Thoracic aorta (tissue), 2 donors: ENCODE measurements around the gene SLC5A8. TPM values are rescaled to one million over a fixed set of nuclear protein-coding genes. Genes with fewer than 3 reads are reported as not detected.

Experiments used
- ATAC-seq: fragments of 150-250 bp; one replicate; pipeline ENCODE4 v1.8.0; 2017; ENCODE audit warnings: low read depth; ENCODE audit not compliant: insufficient number of reproducible peaks, low FRiP score
- DNase-seq: peaks from one replicate; pipeline ENCODE4 v3.0.0-alpha.2; 2020; ENCODE audit warnings: low spot score
- H3K27ac ChIP-seq, 2 donors: fragments of 200-600 bp; sonication (generic); 1 replicate in 1 of 2; 2 replicates in 1 of 2; pipeline ENCODE4 v1.5.1; 2016; ENCODE audit warnings: mild to moderate bottlenecking in 2 of 2, moderate library complexity in 2 of 2
- H3K27me3 ChIP-seq: fragments of 200-600 bp; sonication (generic); replicated peaks from 2 replicates; pipeline ENCODE4 v1.6.0; 2016; ENCODE audit warnings: mild to moderate bottlenecking; ENCODE audit not compliant: insufficient read depth
- H3K36me3 ChIP-seq: fragments of 200-600 bp; sonication (generic); one replicate; pipeline ENCODE4 v1.5.1; 2016
- H3K4me1 ChIP-seq, 2 donors: fragments of 200-600 bp; sonication (generic); 1 replicate in 1 of 2; 2 replicates in 1 of 2; pipeline versions ENCODE4 v1.5.1 to v1.6.0; 2016; ENCODE audit warnings: low read depth in 2 of 2, mild to moderate bottlenecking in 1 of 2; ENCODE audit not compliant: control insufficient read depth in 1 of 2
- H3K4me3 ChIP-seq: fragments of 200-600 bp; sonication (generic); 2 replicates; pipeline ENCODE4 v1.5.1; 2016; ENCODE audit warnings: mild to moderate bottlenecking
- H3K9me3 ChIP-seq: fragments of 200-600 bp; sonication (generic); 2 replicates; pipeline ENCODE4 v1.5.1; 2016
- total RNA-seq, 2 donors: library from RNA; depleted of rRNA; stranded (reverse); fragments of >200 nt; gene quantifications; one replicate each; pipeline versions ENCODE4 v1.1.0 to v1.2.3, GENCODE V29; 2016
- TF ChIP-seq, protein P1 (sequence below): fragments of 200-600 bp; sonication (generic); IDR thresholded peaks from one replicate; pipeline ENCODE4 v1.5.1; 2019; ENCODE audit warnings: antibody characterized with exemption

The SLC5A8 gene
- total RNA-seq, 2 donors from 2014 or later = not detected

DNA sequence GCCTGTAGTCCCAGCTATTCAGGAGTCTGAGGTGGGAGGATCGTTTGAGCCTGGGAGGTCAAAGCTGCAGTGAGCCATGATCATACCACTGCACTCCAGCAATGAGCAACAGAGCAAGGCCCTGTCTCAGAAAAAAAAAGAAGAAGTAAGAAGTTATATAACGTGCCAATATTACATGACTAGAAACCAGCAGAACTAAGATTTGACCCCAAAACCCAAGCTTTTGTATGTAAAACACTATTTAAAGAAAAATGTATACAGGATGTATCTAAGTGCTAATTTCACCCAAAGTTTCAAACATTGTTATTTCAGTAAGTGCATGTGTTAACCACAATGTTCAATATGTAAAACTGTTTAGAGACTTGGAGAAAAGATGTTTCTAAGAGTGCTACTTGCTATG, 94.7 kb downstream of the SLC5A8 start:
- H3K36me3 ChIP-seq = no peaks in the 10 kb centered on the region
- ATAC-seq = no peak

DNA sequence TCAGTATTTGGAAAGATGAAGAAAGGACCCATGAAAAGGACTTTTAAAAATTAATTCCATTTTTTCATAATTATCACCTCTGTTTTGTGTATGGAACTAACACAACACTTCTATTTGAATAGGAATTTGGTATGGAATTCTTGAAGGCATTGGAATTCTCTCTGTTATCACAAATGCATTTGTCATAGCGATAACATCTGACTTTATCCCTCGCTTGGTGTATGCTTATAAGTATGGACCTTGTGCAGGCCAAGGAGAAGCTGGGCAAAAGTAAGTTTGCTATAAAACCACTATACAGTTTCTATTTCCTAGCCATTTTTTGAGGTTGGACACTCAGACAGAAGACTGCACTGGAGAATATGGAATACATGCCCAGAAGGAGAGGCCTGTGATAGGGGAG, 98.6 kb downstream of the SLC5A8 start:
- no peaks in the 10 kb centered on the region for H3K27me3 ChIP-seq
- no peak overlapping the region for H3K27ac ChIP-seq
- DNase-seq = no peak
- H3K9me3 ChIP-seq = no peaks in the 10 kb centered on the region
- H3K36me3 ChIP-seq = no peaks in the 10 kb centered on the region
- ATAC-seq = no peak
- TF ChIP-seq, protein P1, sequence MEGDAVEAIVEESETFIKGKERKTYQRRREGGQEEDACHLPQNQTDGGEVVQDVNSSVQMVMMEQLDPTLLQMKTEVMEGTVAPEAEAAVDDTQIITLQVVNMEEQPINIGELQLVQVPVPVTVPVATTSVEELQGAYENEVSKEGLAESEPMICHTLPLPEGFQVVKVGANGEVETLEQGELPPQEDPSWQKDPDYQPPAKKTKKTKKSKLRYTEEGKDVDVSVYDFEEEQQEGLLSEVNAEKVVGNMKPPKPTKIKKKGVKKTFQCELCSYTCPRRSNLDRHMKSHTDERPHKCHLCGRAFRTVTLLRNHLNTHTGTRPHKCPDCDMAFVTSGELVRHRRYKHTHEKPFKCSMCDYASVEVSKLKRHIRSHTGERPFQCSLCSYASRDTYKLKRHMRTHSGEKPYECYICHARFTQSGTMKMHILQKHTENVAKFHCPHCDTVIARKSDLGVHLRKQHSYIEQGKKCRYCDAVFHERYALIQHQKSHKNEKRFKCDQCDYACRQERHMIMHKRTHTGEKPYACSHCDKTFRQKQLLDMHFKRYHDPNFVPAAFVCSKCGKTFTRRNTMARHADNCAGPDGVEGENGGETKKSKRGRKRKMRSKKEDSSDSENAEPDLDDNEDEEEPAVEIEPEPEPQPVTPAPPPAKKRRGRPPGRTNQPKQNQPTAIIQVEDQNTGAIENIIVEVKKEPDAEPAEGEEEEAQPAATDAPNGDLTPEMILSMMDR = no peak
- H3K4me1 ChIP-seq = no peaks in the 10 kb centered on the region
- H3K4me3 ChIP-seq = no peak overlapping the region

More for the DNA sequence above, 94.7 kb downstream of the SLC5A8 start:
- Histone ChIP-seq H3K4me3 (no peak overlapping the region), H3K4me1 (no peaks in the 10 kb centered on the region), H3K27me3 (no peaks in the 10 kb centered on the region), H3K9me3 (no peaks in the 10 kb centered on the region), H3K27ac (no peak overlapping the region)
- TF ChIP-seq, protein P1 = no peak
- no peak for DNase-seq

DNA sequence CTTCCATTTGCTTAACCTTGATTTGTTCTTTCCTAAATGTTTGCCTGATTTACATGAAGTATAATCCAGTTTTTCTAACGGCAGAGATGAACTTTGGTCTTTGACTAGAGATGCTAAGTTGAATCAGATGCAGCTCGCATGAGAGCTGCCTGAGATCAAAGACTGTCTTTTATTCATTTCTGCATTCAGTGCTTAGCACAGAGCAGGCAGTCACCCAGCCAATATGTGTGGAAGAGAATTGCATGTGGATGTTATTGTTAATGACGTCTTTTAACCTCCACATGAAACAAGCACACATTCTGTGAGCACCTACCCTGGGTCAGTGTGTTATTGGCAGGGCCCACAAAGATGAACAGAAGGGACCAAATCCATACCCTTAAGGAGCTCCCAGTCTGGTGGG, 99.2 kb downstream of the SLC5A8 start:
- TF ChIP-seq, protein P1 = no peak
- H3K36me3 ChIP-seq = no peaks in the 10 kb centered on the region
- no peak for DNase-seq
- no peak overlapping the region for H3K27ac ChIP-seq
- H3K4me3 ChIP-seq = no peak overlapping the region
- H3K4me1 ChIP-seq = no peaks in the 10 kb centered on the region
- ATAC-seq = no peak
- H3K9me3 ChIP-seq = no peaks in the 10 kb centered on the region
- H3K27me3 ChIP-seq = no peaks in the 10 kb centered on the region

DNA sequence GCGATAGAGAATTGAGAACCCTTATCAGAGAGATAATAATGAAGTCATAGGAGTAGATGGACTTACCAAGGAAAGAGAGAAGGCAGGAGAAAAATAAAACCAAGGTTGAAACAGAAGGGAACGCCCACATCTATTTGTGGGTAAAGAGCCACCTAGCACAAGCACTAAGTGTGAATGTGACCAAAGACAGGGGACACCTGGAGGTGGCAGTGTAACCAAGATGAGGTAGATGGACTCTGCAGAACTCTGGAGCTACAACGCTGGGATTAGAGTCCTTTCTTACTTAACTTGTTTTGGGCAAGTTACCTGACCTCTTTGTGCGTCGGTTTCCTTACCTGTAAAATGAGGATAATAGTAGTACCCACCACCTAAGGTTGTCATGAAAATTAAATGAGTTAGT, 101.9 kb downstream of the SLC5A8 start:
- DNase-seq (no peak), ATAC-seq (no peak)
- H3K4me3 ChIP-seq = no peak overlapping the region
- no peaks in the 10 kb centered on the region for H3K36me3 ChIP-seq
- H3K4me1 ChIP-seq = no peaks in the 10 kb centered on the region
- no peaks in the 10 kb centered on the region for H3K27me3 ChIP-seq
- TF ChIP-seq, protein P1 = no peak
- no peaks in the 10 kb centered on the region for H3K9me3 ChIP-seq
- no peak overlapping the region for H3K27ac ChIP-seq

DNA sequence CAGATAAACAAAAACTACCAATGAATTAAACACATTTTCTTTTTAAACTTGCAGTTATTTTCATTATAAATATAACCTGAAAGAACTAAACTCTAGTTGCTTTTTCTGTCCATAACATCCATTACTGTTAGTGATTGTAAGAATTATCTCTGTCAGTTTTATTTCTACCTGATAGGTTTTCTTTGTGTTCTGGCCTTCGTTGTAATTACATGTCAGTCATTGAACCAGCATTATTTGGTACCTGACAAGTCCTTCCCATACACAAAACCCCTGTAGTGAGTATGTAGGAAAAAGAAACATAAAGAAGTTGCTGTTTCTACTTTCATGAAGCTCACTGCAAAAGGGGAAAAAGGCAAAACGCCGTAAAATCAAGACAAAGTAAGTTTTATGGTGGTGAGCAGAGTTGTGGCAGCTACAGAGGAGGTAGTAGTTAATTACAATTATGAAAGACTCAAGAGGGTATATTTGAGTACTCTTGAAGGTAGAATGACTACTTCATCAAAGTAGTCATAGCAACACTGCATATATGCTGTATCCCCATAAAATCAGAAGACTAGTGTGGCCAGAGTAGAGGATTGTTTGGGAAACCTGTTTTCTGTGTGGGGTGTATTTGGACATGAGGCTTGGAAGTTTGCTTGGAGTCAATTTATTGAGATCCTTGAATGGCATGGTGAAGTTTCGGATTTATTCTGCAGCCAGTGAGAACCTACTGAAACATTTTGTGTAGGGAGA, 102.8 kb downstream of the SLC5A8 start:
- TF ChIP-seq, protein P1 = no peak
- DNase-seq (no peak), ATAC-seq (no peak)
- Histone ChIP-seq H3K36me3 (no peaks in the 10 kb centered on the region), H3K4me1 (no peaks in the 10 kb centered on the region), H3K27me3 (no peaks in the 10 kb centered on the region), H3K4me3 (no peak overlapping the region), H3K27ac (no peak overlapping the region), H3K9me3 (no peaks in the 10 kb centered on the region)

Other genes with a start within 250 kb of the SLC5A8 start
- gene UTP20, start 69.9 kb upstream of the SLC5A8 start, total RNA-seq = 10 to 100 TPM in 1 of 2 donors, 1 to 10 TPM in 1; 5.8 to 17.9 TPM
- 10 to 100 TPM; 56.1 to 58.5 TPM for gene ARL1, start 197.5 kb upstream of the SLC5A8 start, total RNA-seq